Peyer's patch (tissue), 4 donors: Measurements from ENCODE around the gene LMO2. TPM values are rescaled to one million over a fixed set of nuclear protein-coding genes. Genes with fewer than 3 reads are reported as not detected.

Source experiments
- DNase-seq, 3 donors: peaks; one replicate each; pipeline ENCODE4 v3.0.0-alpha.2; 2017 to 2019
- H3K27ac ChIP-seq, 4 donors: fragments of 200-600 bp; sonication (generic); one replicate each; pipeline ENCODE4 v1.5.1; 2016 to 2019
- H3K27me3 ChIP-seq, 2 donors: fragments of 200-600 bp; sonication (generic); one replicate each; pipeline ENCODE4 v1.5.1; 2019
- H3K36me3 ChIP-seq, 3 donors: fragments of 200-600 bp; sonication (generic); one replicate each; pipeline ENCODE4 v1.5.1; 2016 to 2019
- H3K4me1 ChIP-seq, 4 donors: fragments of 200-600 bp; sonication (generic); one replicate each; pipeline ENCODE4 v1.5.1; 2016 to 2019
- H3K4me3 ChIP-seq, 4 donors: fragments of 200-600 bp; sonication (generic); 1 replicate in 3 of 4; 2 replicates in 1 of 4; pipeline ENCODE4 v1.5.1; 2016 to 2019; ENCODE audit warnings: mild to moderate bottlenecking in 1 of 4
- H3K9me3 ChIP-seq, 4 donors: fragments of 200-600 bp; sonication (generic); one replicate each; pipeline ENCODE4 v1.5.1; 2016 to 2019; ENCODE audit warnings: mild to moderate bottlenecking in 1 of 4
- POLR2A ChIP-seq, 2 donors: fragments of 450-650 bp; IDR thresholded peaks; one replicate each; pipeline ENCODE4 v1.5.1; 2017; ENCODE audit warnings: antibody characterized with exemption in 2 of 2, mild to moderate bottlenecking in 2 of 2, moderate library complexity in 2 of 2
- total RNA-seq, 4 donors: library from RNA; depleted of rRNA; stranded (reverse); fragments of >200 nt; gene quantifications; one replicate each; pipeline ENCODE4 v1.1.0, GENCODE V29; 2016
- TF ChIP-seq, protein P1 (sequence below), 6 experiments: fragments of 450-650 bp in 4 of 6; fragments of 200-600 bp in 2 of 6; sonication (generic) in 1 of 6; IDR thresholded peaks; one replicate each; pipeline ENCODE4 v1.5.1; 2017 to 2019; ENCODE audit warnings: antibody characterized with exemption in 6 of 6, mild to moderate bottlenecking in 3 of 6, moderate library complexity in 1 of 6

Gene LMO2
- total RNA-seq, 4 donors from 2014 or later: 5.1 to 9.1 (median 7.2) TPM

DNA sequence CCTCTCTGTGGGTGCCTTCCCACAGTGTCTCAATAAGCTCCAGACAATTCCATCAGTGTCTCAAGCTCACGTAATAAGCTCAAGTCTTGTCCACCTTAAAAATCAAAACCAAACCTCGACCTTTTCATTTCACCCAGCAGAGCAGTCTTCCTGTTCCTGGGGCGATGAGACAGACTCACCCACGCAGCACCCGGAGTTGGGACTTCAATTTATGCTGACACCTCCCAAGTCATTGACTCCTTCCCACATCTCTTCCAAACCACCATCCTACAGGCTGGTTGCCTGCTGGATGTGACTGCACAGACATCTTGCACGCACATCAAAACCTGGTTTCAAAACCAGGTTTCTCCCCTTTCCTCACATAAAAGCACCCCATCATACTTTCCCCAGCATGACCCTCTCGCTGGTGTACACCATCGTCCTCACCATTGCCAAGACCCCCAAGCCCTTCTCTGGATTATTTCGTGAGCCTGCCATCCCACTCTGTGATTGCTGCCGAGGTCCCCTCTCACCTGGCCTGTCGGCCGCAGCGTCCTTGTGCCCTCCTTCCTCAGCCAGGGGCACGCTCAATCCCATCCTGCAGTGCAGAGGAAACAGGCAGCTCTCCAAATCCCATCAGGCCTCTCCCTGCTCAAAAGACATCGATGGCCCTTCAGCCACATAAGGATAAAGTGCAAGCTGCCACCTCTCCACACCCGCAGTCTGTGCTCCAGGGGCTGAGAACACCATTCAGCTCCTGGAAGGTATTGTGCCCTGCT, 72.4 kb downstream of the LMO2 start:
- TF ChIP-seq, protein P1, sequence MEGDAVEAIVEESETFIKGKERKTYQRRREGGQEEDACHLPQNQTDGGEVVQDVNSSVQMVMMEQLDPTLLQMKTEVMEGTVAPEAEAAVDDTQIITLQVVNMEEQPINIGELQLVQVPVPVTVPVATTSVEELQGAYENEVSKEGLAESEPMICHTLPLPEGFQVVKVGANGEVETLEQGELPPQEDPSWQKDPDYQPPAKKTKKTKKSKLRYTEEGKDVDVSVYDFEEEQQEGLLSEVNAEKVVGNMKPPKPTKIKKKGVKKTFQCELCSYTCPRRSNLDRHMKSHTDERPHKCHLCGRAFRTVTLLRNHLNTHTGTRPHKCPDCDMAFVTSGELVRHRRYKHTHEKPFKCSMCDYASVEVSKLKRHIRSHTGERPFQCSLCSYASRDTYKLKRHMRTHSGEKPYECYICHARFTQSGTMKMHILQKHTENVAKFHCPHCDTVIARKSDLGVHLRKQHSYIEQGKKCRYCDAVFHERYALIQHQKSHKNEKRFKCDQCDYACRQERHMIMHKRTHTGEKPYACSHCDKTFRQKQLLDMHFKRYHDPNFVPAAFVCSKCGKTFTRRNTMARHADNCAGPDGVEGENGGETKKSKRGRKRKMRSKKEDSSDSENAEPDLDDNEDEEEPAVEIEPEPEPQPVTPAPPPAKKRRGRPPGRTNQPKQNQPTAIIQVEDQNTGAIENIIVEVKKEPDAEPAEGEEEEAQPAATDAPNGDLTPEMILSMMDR (IDR thresholded peaks at IDR 0.05): no peak
- TF ChIP-seq POLR2A (IDR thresholded peaks at IDR 0.05): no peak
- H3K27ac ChIP-seq: no peak overlapping the region
- no peaks in the 10 kb centered on the region for H3K27me3 ChIP-seq
- no peaks in the 10 kb centered on the region for H3K9me3 ChIP-seq
- no peaks in the 10 kb centered on the region for H3K36me3 ChIP-seq
- no peak for DNase-seq
- H3K4me3 ChIP-seq: no peak overlapping the region
- H3K4me1 ChIP-seq: no peaks in the 10 kb centered on the region

Other genes starting within 250 kb of the LMO2 start
- not detected for gene C11orf91, start 191.2 kb downstream of the LMO2 start, total RNA-seq
- 10 to 100 TPM; 48.7 to 85.1 (median 56.1) TPM for gene CD59, start 155.7 kb downstream of the LMO2 start, total RNA-seq
- gene FBXO3, start 117.6 kb downstream of the LMO2 start, total RNA-seq: 10 to 100 TPM; 25.6 to 42.9 (median 27.8) TPM
- 100 to 1,000 TPM; 107 to 158 (median 142) TPM for gene CAPRIN1, start 159.7 kb upstream of the LMO2 start, total RNA-seq
- gene NAT10, start 213.6 kb upstream of the LMO2 start, total RNA-seq: 10 to 100 TPM; 13.3 to 56.9 (median 24.2) TPM